Endothelial cell of umbilical vein (primary cell): Measurements from ENCODE around the gene CEP89. TPM values are rescaled to one million over a fixed set of nuclear protein-coding genes. Genes with fewer than 3 reads are reported as not detected.
"Not testable (repeated sequence)": the region's sequence is repeated elsewhere in the genome, so short reads cannot be mapped to it uniquely, and the experiment has no call there.

Experiments
- Bru-seq: library from RNA; stranded (reverse); fragments of 400-500 nt; gene quantifications from one replicate; lab custom pipeline; 2021; lab: Mats Ljungman, UMichigan
- BruChase-seq, 2 experiments: library from RNA; stranded (reverse); fragments of 400-500 nt; gene quantifications; one replicate each; lab custom pipeline; 2021; lab: Mats Ljungman, UMichigan
- BruUV-seq: library from RNA; stranded (reverse); fragments of 400-500 nt; replicated peaks from 2 replicates; lab custom pipeline; 2021; lab: Mats Ljungman, UMichigan
- CTCF ChIA-PET: fragments of 300-600, 350-600 bp; sonication (Branson Sonifier 250); formaldehyde crosslinking; loops from one replicate; lab custom pipeline; 2021; ENCODE audit warnings: antibody characterized with exemption, inconsistent platforms; lab: Charles Lee
- POLR2A ChIA-PET: fragments of 300-600, 350-600 bp; sonication (Branson Sonifier 250); formaldehyde crosslinking; loops from one replicate; lab custom pipeline; 2021; ENCODE audit warnings: antibody characterized with exemption, inconsistent platforms; lab: Charles Lee
- DNase-seq: peaks from one replicate; pipeline ENCODE4 v3.0.0-alpha.2; 2011; ENCODE audit warnings: low read depth, low spot score
- FAIRE-seq: peaks from 2 replicates; lab custom pipeline; 2011; peaks lifted over from hg19 to GRCh38; lab: Jason Lieb, UNC
- H2AFZ ChIP-seq: 2 replicates; pipeline ENCODE4 v1.6.0; 2012; ENCODE audit warnings: low read depth, low read length, control low read depth, inconsistent platforms
- H3K27ac ChIP-seq: 2 replicates; pipeline ENCODE4 v1.5.1; 2011; ENCODE audit warnings: low read depth, mild to moderate bottlenecking, control low read depth, low read length, moderate library complexity; ENCODE audit not compliant: insufficient read depth
- H3K27me3 ChIP-seq, 2 experiments: 2 replicates each; pipeline versions ENCODE4 v1.6.0 to v1.6.1; 2011; ENCODE audit warnings: low read length in 2 of 2, mixed read lengths in 1 of 2; ENCODE audit not compliant: control insufficient read depth in 2 of 2, insufficient read depth in 2 of 2
- H3K36me3 ChIP-seq, 2 experiments: 2 replicates in 1 of 2; 3 replicates in 1 of 2; pipeline ENCODE4 v1.5.1; 2011; ENCODE audit warnings: low read length in 2 of 2, mild to moderate bottlenecking in 1 of 2, moderate library complexity in 1 of 2; ENCODE audit not compliant: control insufficient read depth in 2 of 2, insufficient read depth in 2 of 2; ENCODE audit errors: extremely low read depth in 1 of 2
- H3K4me1 ChIP-seq: 3 replicates; pipeline ENCODE4 v1.5.1; 2011; ENCODE audit warnings: mild to moderate bottlenecking, low read length; ENCODE audit not compliant: control insufficient read depth, insufficient read depth; ENCODE audit errors: extremely low read depth
- H3K4me2 ChIP-seq: 2 replicates; pipeline ENCODE4 v1.6.1; 2011; ENCODE audit warnings: low read length, control low read depth, mixed read lengths; ENCODE audit not compliant: insufficient read depth
- H3K4me3 ChIP-seq, 3 experiments: fragments of 200-600 bp in 1 of 3; sonication (generic), shearing (Covaris generic) in 1 of 3; replicated peaks in 1 of 3; 2 replicates each; pipeline ENCODE4 v1.5.1; 2011 to 2016; ENCODE audit warnings: control low read depth in 3 of 3, low read length in 3 of 3, mild to moderate bottlenecking in 2 of 3, inconsistent platforms in 1 of 3, low read depth in 1 of 3, moderate library complexity in 1 of 3; ENCODE audit not compliant: insufficient read depth in 1 of 3
- H3K79me2 ChIP-seq: 2 replicates; pipeline ENCODE4 v1.6.0; 2012; ENCODE audit warnings: low read length, inconsistent platforms; ENCODE audit not compliant: control insufficient read depth, insufficient read depth
- H3K9ac ChIP-seq: replicated peaks from 2 replicates; pipeline ENCODE3; 2011; ENCODE audit warnings: low read length, control low read depth; ENCODE audit not compliant: insufficient read depth; ENCODE audit errors: extremely low read depth
- H3K9me1 ChIP-seq: replicated peaks from 3 replicates; pipeline ENCODE4 v1.6.0; 2011; ENCODE audit warnings: mild to moderate bottlenecking, low read length; ENCODE audit not compliant: control insufficient read depth, insufficient read depth; ENCODE audit errors: extremely low read depth
- H3K9me3 ChIP-seq: replicated peaks from 2 replicates; pipeline ENCODE4 v1.5.1; 2012; ENCODE audit warnings: low read length, inconsistent platforms; ENCODE audit not compliant: control insufficient read depth, insufficient read depth
- H4K20me1 ChIP-seq: replicated peaks from 2 replicates; pipeline ENCODE3; 2011; ENCODE audit warnings: mild to moderate bottlenecking, low read length; ENCODE audit not compliant: control insufficient read depth, insufficient read depth; ENCODE audit errors: extremely low read depth
- GATA2 ChIP-seq: IDR thresholded peaks from 2 replicates; pipeline ENCODE4 v1.7.0; 2011; ENCODE audit warnings: low read depth, mild to moderate bottlenecking, moderate library complexity, mixed read lengths, low read length; ENCODE audit not compliant: insufficient read length, insufficient read depth
- POLR2A ChIP-seq: IDR thresholded peaks from 2 replicates; pipeline ENCODE4 v1.6.1; 2012; ENCODE audit warnings: low read depth, mild to moderate bottlenecking, control low read depth, low read length
- POLR2AphosphoS5 ChIP-seq: IDR thresholded peaks from 2 replicates; pipeline ENCODE4 v1.6.1; 2012; ENCODE audit warnings: low read depth, mild to moderate bottlenecking, control low read depth, low read length, moderate library complexity; ENCODE audit not compliant: insufficient read depth
- dilution Hi-C: fragments of 300-500 bp; cut with MboI; formaldehyde crosslinking; loops from one replicate; pipeline ENCODE4 v1.15.0; 2019; ENCODE audit warnings: low sequenced_read_pairs; ENCODE audit not compliant: extremely low pct_ligation_motif_present
- intact Hi-C: fragments of 100-400 bp; cut with micrococcal nuclease; formaldehyde crosslinking; loops from one replicate; pipeline ENCODE4 v1.10.0; 2022
- long read RNA-seq: library from polyadenylated mRNA; stranded (forward); transcript quantifications from one replicate; pipeline ENCODE4 v2.0.0, GENCODE V29; 2021
- polyA minus RNA-seq, 3 experiments: library from RNA; depleted of rRNA, polyadenylated mRNA; stranded (reverse); fragments of >200 nt; gene quantifications; 1 replicate in 1 of 3; 2 replicates in 2 of 3; pipeline ENCODE4 v1.2.3, GENCODE V29; 2011
- polyA plus RNA-seq, 4 experiments: library from polyadenylated mRNA; depleted of rRNA in 3 of 4; stranded (reverse) in 3 of 4; unstranded in 1 of 4; fragments of >200 nt; gene quantifications; 2 replicates each; pipeline versions ENCODE4 v1.2.1 to v1.2.3, GENCODE V29; 2011 to 2012; ENCODE audit warnings: missing spikeins in 1 of 4
- total RNA-seq: library from RNA; stranded (reverse); gene quantifications from 2 replicates; pipeline ENCODE4 v1.2.3, GENCODE V29; 2021

The CEP89 gene
- total RNA-seq (46.2 and 46.4 TPM in 2 replicates), polyA plus RNA-seq (25.1 and 32.9 TPM in 2 replicates), polyA minus RNA-seq (33.1 and 47.8 TPM in 2 replicates), Bru-seq, nascent RNA (percentile 62 among the genes with signal in this experiment), BruChase-seq, experiment 1, labeled RNA remaining after a 6-hour chase (percentile 65 among the genes with signal in this experiment), BruChase-seq, experiment 2, labeled RNA remaining after a 2-hour chase (percentile 66 among the genes with signal in this experiment)
- 21.2 and 23.1 TPM in 2 replicates for polyA plus RNA-seq (2011; cell fraction: cytosol; rRNA removed)
- 25.6 and 30.2 TPM in 2 replicates for polyA plus RNA-seq (2011; cell fraction: nucleus; rRNA removed)
- polyA plus RNA-seq (2012) = 27.1 and 30.3 TPM in 2 replicates
- polyA minus RNA-seq (2011; cell fraction: cytosol; rRNA and poly(A)+ RNA removed) = 4.8 TPM
- polyA minus RNA-seq (2011; cell fraction: nucleus; rRNA and poly(A)+ RNA removed) = 19.1 and 21.4 TPM in 2 replicates
- long read RNA-seq, full-length matches to known transcripts = 65 of 111 reads
- long read RNA-seq, partial matches to known transcripts = 7 of 111 reads
- long read RNA-seq, other reads (novel, unspliced or antisense) = 39 of 111 reads

GRCh38 chr19:32971715-32972540, at the start of gene CEP89, which contains the start of gene FAAP24:
CEP89 (minus strand) TSS chr19:32971958; CDS start chr19:32971874, 84 bp downstream.
FAAP24 (plus strand) TSS chr19:32972242; CDS start chr19:32973197, 955 bp downstream.
- no TSS peak for BruUV-seq
- Histone ChIP-seq H3K9me1 (no peaks in the 10 kb centered on the region), H3K79me2 (peaks cover 33% of the 10 kb centered on the region), H3K27ac (peak within 1 kb of the TSS; percentile 77), H3K9me3 (no peaks in the 10 kb centered on the region), H3K4me3 (peak within 1 kb of the TSS; percentile 61 to 97 (median 88)), H2AFZ (peak within 1 kb of the TSS; percentile 98), H3K4me1 (peaks cover 10% of the 10 kb centered on the region), H3K9ac (peak within 1 kb of the TSS; percentile 81), H4K20me1 (no peaks in the 10 kb centered on the region), H3K4me2 (peak within 1 kb of the TSS; percentile 82), H3K36me3 (peaks cover 0 to 9% of the 10 kb centered on the region in 2 experiments), H3K27me3 (no peaks in the 10 kb centered on the region)
- dilution Hi-C loops = no loop called here
- FAIRE-seq (peak; percentile 98), DNase-seq (peak; percentile 100)
- intact Hi-C loops = loop anchor here (1.0 to 10.0 kb wide), 5 partner anchors 113 to 405 kb away; partner anchors contain the start of genes ANKRD27, GPATCH1 and RGS9BP
- CTCF ChIA-PET = interaction anchor here (0.9 to 1.5 kb wide), 2 partner anchors 147 to 212 kb away, joined by 4 to 7 read pairs; no protein-coding TSS in a partner anchor
- POLR2A ChIA-PET = interaction anchor here (1.6 kb wide), 1 partner anchor 109 kb away, joined by 4 read pairs; the partner anchor contains the start of gene GPATCH1
- TF ChIP-seq GATA2 = no peak
- TF ChIP-seq POLR2A = peak; percentile 84
- TF ChIP-seq POLR2AphosphoS5 = peak; percentile 43

GRCh38 chr19:33010891-33011290, 39.1 kb upstream of the CEP89 start:
- H3K9me1 ChIP-seq, H3K27me3 ChIP-seq, POLR2A ChIA-PET, H3K4me1 ChIP-seq, H3K27ac ChIP-seq, DNase-seq, H3K9ac ChIP-seq, intact Hi-C loops, H3K4me2 ChIP-seq, H3K36me3 ChIP-seq, CTCF ChIA-PET, H3K4me3 ChIP-seq, FAIRE-seq, BruUV-seq, H2AFZ ChIP-seq, H3K79me2 ChIP-seq, H3K9me3 ChIP-seq, H4K20me1 ChIP-seq, dilution Hi-C loops: not testable (repeated sequence)
